Lower leg skin (tissue), 3 donors: Measurements from ENCODE around the gene FOXI1.

ENCODE experiments used
- CTCF ChIP-seq, 3 donors: fragments of 450-650 bp; IDR thresholded peaks; one replicate each; pipeline ENCODE4 v1.5.1; 2016; ENCODE audit warnings: antibody characterized with exemption in 3 of 3, mild to moderate bottlenecking in 3 of 3, moderate library complexity in 2 of 3
- POLR2A ChIP-seq, 2 donors: fragments of 450-650 bp; IDR thresholded peaks; one replicate each; pipeline ENCODE4 v1.6.1; 2016 to 2017; ENCODE audit warnings: antibody characterized with exemption in 2 of 2, mild to moderate bottlenecking in 1 of 2, moderate library complexity in 1 of 2

GRCh38 chr5:170092455-170093101 lies 13.1 kb upstream of the FOXI1 start:
- TF ChIP-seq CTCF (IDR thresholded peaks at IDR 0.05) (no peak), POLR2A (IDR thresholded peaks at IDR 0.05) (no peak)
